Measurements from ENCODE around the gene ARSG. TPM values are rescaled to one million over a fixed set of nuclear protein-coding genes. Genes with fewer than 3 reads are reported as not detected.

The ARSG gene
- total and polyA plus RNA-seq, 2 experiments from 2014 or later = 1.7 to 5.1 TPM

DNA sequence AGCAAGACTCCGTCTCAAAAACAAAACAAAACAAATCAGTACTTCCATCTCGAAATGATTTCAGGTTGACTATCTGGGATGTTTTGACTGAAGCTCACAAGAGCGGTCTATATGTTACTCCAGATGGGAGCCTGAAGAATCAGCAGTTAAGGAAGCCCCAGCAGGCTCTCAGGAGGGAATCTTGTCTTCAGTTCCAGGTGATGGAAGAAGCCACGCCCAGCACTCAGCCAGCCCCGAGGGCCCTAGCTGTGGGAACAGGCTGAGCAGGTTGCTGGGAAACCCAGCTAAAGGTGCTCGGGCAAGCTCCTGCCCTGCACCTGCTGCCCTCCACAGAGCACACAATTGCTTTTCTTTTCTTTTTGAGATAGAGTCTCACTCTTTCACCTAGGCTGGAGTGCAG lies 133.6 kb downstream of the ARSG start:
- TF ChIP-seq STAT1 (IDR thresholded peaks at IDR 0.05; ENCODE audit: unreplicated experiment) = no peak
- no peak for TF ChIP-seq ZNF114 (CRISPR knock-in tag; IDR thresholded peaks at IDR 0.05)
- TF ChIP-seq, protein P1, sequence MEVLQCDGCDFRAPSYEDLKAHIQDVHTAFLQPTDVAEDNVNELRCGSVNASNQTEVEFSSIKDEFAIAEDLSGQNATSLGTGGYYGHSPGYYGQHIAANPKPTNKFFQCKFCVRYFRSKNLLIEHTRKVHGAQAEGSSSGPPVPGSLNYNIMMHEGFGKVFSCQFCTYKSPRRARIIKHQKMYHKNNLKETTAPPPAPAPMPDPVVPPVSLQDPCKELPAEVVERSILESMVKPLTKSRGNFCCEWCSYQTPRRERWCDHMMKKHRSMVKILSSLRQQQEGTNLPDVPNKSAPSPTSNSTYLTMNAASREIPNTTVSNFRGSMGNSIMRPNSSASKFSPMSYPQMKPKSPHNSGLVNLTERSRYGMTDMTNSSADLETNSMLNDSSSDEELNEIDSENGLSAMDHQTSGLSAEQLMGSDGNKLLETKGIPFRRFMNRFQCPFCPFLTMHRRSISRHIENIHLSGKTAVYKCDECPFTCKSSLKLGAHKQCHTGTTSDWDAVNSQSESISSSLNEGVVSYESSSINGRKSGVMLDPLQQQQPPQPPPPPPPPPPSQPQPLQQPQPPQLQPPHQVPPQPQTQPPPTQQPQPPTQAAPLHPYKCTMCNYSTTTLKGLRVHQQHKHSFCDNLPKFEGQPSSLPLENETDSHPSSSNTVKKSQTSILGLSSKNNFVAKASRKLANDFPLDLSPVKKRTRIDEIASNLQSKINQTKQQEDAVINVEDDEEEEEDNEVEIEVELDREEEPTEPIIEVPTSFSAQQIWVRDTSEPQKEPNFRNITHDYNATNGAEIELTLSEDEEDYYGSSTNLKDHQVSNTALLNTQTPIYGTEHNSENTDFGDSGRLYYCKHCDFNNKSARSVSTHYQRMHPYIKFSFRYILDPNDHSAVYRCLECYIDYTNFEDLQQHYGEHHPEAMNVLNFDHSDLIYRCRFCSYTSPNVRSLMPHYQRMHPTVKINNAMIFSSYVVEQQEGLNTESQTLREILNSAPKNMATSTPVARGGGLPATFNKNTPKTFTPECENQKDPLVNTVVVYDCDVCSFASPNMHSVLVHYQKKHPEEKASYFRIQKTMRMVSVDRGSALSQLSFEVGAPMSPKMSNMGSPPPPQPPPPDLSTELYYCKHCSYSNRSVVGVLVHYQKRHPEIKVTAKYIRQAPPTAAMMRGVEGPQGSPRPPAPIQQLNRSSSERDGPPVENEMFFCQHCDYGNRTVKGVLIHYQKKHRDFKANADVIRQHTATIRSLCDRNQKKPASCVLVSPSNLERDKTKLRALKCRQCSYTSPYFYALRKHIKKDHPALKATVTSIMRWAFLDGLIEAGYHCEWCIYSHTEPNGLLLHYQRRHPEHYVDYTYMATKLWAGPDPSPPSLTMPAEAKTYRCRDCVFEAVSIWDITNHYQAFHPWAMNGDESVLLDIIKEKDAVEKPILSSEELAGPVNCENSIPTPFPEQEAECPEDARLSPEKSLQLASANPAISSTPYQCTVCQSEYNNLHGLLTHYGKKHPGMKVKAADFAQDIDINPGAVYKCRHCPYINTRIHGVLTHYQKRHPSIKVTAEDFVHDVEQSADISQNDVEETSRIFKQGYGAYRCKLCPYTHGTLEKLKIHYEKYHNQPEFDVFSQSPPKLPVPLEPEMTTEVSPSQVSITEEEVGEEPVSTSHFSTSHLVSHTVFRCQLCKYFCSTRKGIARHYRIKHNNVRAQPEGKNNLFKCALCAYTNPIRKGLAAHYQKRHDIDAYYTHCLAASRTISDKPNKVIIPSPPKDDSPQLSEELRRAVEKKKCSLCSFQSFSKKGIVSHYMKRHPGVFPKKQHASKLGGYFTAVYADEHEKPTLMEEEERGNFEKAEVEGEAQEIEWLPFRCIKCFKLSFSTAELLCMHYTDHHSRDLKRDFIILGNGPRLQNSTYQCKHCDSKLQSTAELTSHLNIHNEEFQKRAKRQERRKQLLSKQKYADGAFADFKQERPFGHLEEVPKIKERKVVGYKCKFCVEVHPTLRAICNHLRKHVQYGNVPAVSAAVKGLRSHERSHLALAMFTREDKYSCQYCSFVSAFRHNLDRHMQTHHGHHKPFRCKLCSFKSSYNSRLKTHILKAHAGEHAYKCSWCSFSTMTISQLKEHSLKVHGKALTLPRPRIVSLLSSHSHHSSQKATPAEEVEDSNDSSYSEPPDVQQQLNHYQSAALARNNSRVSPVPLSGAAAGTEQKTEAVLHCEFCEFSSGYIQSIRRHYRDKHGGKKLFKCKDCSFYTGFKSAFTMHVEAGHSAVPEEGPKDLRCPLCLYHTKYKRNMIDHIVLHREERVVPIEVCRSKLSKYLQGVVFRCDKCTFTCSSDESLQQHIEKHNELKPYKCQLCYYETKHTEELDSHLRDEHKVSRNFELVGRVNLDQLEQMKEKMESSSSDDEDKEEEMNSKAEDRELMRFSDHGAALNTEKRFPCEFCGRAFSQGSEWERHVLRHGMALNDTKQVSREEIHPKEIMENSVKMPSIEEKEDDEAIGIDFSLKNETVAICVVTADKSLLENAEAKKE (CRISPR knock-in tag; IDR thresholded peaks at IDR 0.05) = no peak
- TF ChIP-seq, protein P2, sequence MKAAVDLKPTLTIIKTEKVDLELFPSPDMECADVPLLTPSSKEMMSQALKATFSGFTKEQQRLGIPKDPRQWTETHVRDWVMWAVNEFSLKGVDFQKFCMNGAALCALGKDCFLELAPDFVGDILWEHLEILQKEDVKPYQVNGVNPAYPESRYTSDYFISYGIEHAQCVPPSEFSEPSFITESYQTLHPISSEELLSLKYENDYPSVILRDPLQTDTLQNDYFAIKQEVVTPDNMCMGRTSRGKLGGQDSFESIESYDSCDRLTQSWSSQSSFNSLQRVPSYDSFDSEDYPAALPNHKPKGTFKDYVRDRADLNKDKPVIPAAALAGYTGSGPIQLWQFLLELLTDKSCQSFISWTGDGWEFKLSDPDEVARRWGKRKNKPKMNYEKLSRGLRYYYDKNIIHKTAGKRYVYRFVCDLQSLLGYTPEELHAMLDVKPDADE (IDR thresholded peaks at IDR 0.05) = no peak
- no peak for TF ChIP-seq JUNB (IDR thresholded peaks at IDR 0.05; ENCODE audit: unreplicated experiment)
- TF ChIP-seq POLR2AphosphoS5 (IDR thresholded peaks at IDR 0.05; ENCODE audit: low read depth) = no peak
- TF ChIP-seq EZH2 (IDR thresholded peaks at IDR 0.05; ENCODE audit: low read depth, unreplicated experiment) = no peak
- no peak for TF ChIP-seq CREB1 (CRISPR knock-in tag; IDR thresholded peaks at IDR 0.05; ENCODE audit: low read depth)
- TF ChIP-seq EZH2phosphoT487 (IDR thresholded peaks at IDR 0.05; ENCODE audit: unreplicated experiment) = no peak
- TF ChIP-seq, protein P3, sequence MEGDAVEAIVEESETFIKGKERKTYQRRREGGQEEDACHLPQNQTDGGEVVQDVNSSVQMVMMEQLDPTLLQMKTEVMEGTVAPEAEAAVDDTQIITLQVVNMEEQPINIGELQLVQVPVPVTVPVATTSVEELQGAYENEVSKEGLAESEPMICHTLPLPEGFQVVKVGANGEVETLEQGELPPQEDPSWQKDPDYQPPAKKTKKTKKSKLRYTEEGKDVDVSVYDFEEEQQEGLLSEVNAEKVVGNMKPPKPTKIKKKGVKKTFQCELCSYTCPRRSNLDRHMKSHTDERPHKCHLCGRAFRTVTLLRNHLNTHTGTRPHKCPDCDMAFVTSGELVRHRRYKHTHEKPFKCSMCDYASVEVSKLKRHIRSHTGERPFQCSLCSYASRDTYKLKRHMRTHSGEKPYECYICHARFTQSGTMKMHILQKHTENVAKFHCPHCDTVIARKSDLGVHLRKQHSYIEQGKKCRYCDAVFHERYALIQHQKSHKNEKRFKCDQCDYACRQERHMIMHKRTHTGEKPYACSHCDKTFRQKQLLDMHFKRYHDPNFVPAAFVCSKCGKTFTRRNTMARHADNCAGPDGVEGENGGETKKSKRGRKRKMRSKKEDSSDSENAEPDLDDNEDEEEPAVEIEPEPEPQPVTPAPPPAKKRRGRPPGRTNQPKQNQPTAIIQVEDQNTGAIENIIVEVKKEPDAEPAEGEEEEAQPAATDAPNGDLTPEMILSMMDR (conservative IDR thresholded peaks at IDR 0.05; ENCODE audit: low read depth in 2 of 2) = no peak
- TF ChIP-seq, protein P4, sequence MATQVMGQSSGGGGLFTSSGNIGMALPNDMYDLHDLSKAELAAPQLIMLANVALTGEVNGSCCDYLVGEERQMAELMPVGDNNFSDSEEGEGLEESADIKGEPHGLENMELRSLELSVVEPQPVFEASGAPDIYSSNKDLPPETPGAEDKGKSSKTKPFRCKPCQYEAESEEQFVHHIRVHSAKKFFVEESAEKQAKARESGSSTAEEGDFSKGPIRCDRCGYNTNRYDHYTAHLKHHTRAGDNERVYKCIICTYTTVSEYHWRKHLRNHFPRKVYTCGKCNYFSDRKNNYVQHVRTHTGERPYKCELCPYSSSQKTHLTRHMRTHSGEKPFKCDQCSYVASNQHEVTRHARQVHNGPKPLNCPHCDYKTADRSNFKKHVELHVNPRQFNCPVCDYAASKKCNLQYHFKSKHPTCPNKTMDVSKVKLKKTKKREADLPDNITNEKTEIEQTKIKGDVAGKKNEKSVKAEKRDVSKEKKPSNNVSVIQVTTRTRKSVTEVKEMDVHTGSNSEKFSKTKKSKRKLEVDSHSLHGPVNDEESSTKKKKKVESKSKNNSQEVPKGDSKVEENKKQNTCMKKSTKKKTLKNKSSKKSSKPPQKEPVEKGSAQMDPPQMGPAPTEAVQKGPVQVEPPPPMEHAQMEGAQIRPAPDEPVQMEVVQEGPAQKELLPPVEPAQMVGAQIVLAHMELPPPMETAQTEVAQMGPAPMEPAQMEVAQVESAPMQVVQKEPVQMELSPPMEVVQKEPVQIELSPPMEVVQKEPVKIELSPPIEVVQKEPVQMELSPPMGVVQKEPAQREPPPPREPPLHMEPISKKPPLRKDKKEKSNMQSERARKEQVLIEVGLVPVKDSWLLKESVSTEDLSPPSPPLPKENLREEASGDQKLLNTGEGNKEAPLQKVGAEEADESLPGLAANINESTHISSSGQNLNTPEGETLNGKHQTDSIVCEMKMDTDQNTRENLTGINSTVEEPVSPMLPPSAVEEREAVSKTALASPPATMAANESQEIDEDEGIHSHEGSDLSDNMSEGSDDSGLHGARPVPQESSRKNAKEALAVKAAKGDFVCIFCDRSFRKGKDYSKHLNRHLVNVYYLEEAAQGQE (IDR thresholded peaks at IDR 0.05; ENCODE audit: unreplicated experiment) = no peak
- no peak for TF ChIP-seq NANOG (IDR thresholded peaks at IDR 0.05; ENCODE audit: borderline replicate concordance)
- TF ChIP-seq ZNF331 (CRISPR knock-in tag; IDR thresholded peaks at IDR 0.05; ENCODE audit: low read depth) = no peak
- no peak overlapping the region for H3K4me2 ChIP-seq
- no peak overlapping the region for H2AFZ ChIP-seq
- Mint-ChIP-seq H3K27me3 (ENCODE audit: insufficient read depth, low read depth, poor library complexity) (peaks cover 5% of the 10 kb centered on the region), H3K27ac (no peak overlapping the region), H3K9me3 (peaks cover 3% of the 10 kb centered on the region; the same call in 2 of the 3 replicates), H3K4me1 (peaks cover 26% of the 10 kb centered on the region), H3K36me3 (ENCODE audit: low read depth) (peaks cover 30% of the 10 kb centered on the region), H3K4me3 (no peak overlapping the region)
- no peaks in the 10 kb centered on the region for H3K9me2 ChIP-seq (ENCODE audit: insufficient read depth)
- H4K20me1 ChIP-seq (replicated peaks; ENCODE audit: insufficient read depth) = no peaks in the 10 kb centered on the region
- H3K27me3 ChIP-seq (ENCODE audit: insufficient read depth) = no peaks in the 10 kb centered on the region
- ATAC-seq (peak; percentile 87), DNase-seq (ENCODE audit: low spot score) (peak; percentile 66)
- H3K27ac ChIP-seq (ENCODE audit: low read depth) = no peak overlapping the region
- no peaks in the 10 kb centered on the region for H3K79me2 ChIP-seq (replicated peaks; ENCODE audit: insufficient read depth)
- H3F3A ChIP-seq (replicated peaks; ENCODE audit: low read depth) = no peaks in the 10 kb centered on the region
- no peak overlapping the region for H3K4me3 ChIP-seq
- peaks cover 21% of the 10 kb centered on the region for H3K4me1 ChIP-seq (ENCODE audit: insufficient read depth)
- H3K36me3 ChIP-seq (ENCODE audit: insufficient read depth) = no peaks in the 10 kb centered on the region
